ENCODE data around the gene PDIK1L.

GRCh38 chr1:26153966-26154532 lies 42.4 kb downstream of the PDIK1L start:
- TF ChIP-seq CTCF (IDR thresholded peaks at IDR 0.05): no peak
- TF ChIP-seq POLR2A (IDR thresholded peaks at IDR 0.05): no peak
